ENCODE measurements around the gene KSR1.

DNA sequence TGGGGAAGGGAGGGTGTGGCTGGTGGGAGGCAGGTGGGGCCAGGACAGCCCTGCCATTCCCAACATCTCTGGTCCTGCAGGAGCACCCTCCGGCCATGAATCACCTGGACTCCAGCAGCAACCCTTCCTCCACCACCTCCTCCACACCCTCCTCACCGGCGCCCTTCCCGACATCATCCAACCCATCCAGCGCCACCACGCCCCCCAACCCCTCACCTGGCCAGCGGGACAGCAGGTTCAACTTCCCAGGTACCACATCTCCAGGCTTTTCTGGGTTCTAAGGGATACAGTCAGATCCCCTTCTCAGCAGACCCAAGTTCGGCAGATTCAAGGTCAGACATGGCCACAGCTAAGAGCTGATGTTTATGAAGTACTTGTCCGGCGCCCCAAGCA, 140.9 kb downstream of the KSR1 start:
- TF ChIP-seq, protein P1, sequence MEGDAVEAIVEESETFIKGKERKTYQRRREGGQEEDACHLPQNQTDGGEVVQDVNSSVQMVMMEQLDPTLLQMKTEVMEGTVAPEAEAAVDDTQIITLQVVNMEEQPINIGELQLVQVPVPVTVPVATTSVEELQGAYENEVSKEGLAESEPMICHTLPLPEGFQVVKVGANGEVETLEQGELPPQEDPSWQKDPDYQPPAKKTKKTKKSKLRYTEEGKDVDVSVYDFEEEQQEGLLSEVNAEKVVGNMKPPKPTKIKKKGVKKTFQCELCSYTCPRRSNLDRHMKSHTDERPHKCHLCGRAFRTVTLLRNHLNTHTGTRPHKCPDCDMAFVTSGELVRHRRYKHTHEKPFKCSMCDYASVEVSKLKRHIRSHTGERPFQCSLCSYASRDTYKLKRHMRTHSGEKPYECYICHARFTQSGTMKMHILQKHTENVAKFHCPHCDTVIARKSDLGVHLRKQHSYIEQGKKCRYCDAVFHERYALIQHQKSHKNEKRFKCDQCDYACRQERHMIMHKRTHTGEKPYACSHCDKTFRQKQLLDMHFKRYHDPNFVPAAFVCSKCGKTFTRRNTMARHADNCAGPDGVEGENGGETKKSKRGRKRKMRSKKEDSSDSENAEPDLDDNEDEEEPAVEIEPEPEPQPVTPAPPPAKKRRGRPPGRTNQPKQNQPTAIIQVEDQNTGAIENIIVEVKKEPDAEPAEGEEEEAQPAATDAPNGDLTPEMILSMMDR (IDR thresholded peaks at IDR 0.05): no peak
- TF ChIP-seq POLR2A (IDR thresholded peaks at IDR 0.05): no peak
